Caco-2 (cell line): ENCODE data around the gene NPTXR. TPM values are rescaled to one million over a fixed set of nuclear protein-coding genes. Genes with fewer than 3 reads are reported as not detected.

ENCODE experiments used
- BruUV-seq: library from RNA; stranded (reverse); fragments of 400-500 nt; replicated peaks from 2 replicates; lab custom pipeline; 2021; lab: Mats Ljungman, UMichigan
- CTCF ChIA-PET: fragments of 300-600 bp; sonication (Branson Sonifier 250); formaldehyde crosslinking; loops from one replicate; lab custom pipeline; 2022; ENCODE audit warnings: antibody characterized with exemption; lab: Charles Lee
- POLR2A ChIA-PET: fragments of 300-600 bp; sonication (Branson Sonifier 250); formaldehyde crosslinking; loops from one replicate; lab custom pipeline; 2022; ENCODE audit warnings: antibody characterized with exemption; lab: Charles Lee
- DNase-seq, 2 experiments: peaks; one replicate each; pipeline versions ENCODE4 v3.0.0 to v3.0.0-alpha.2; 2020 to 2022
- H3K27me3 ChIP-seq: replicated peaks from 2 replicates; pipeline ENCODE4 v1.6.0; 2011; ENCODE audit warnings: low read length; ENCODE audit not compliant: control insufficient read depth, insufficient read depth
- H3K36me3 ChIP-seq: 2 replicates; pipeline ENCODE4 v1.5.1; 2011; ENCODE audit warnings: low read length; ENCODE audit not compliant: control insufficient read depth, insufficient read depth
- H3K4me1 ChIP-seq: fragments of 250-450 bp; sonication (Bioruptor Pico); 2 replicates; pipeline ENCODE4 v1.5.1; 2020; ENCODE audit warnings: mild to moderate bottlenecking
- H3K4me3 ChIP-seq: 2 replicates; pipeline ENCODE4 v1.5.1; 2011; ENCODE audit warnings: low read depth, mild to moderate bottlenecking, control low read depth, low read length
- H3K9me3 ChIP-seq: fragments of 250-450 bp; sonication (Bioruptor Pico); 2 replicates; pipeline ENCODE4 v1.5.1; 2020; ENCODE audit warnings: mild to moderate bottlenecking, moderate library complexity
- H3K27ac Mint-ChIP-seq: one replicate; pipeline ENCODE4 v1.8.0; 2022; ENCODE audit warnings: mixed read lengths; ENCODE audit not compliant: unreplicated experiment
- H3K27me3 Mint-ChIP-seq: one replicate; pipeline ENCODE4 v1.8.0; 2022; ENCODE audit warnings: mixed read lengths; ENCODE audit not compliant: insufficient read depth, unreplicated experiment
- H3K36me3 Mint-ChIP-seq: one replicate; pipeline ENCODE4 v1.8.0; 2022; ENCODE audit warnings: mild to moderate bottlenecking, mixed read lengths; ENCODE audit not compliant: insufficient read depth, unreplicated experiment
- H3K4me1 Mint-ChIP-seq: one replicate; pipeline ENCODE4 v1.8.0; 2022; ENCODE audit warnings: low read depth, mixed read lengths; ENCODE audit not compliant: unreplicated experiment
- H3K4me3 Mint-ChIP-seq: one replicate; pipeline ENCODE4 v1.8.0; 2022; ENCODE audit warnings: mild to moderate bottlenecking, moderate library complexity, mixed read lengths; ENCODE audit not compliant: unreplicated experiment
- H3K9me3 Mint-ChIP-seq: one replicate; pipeline ENCODE4 v1.8.0; 2022; ENCODE audit warnings: mixed read lengths; ENCODE audit not compliant: unreplicated experiment
- intact Hi-C: fragments of 100-400 bp; cut with micrococcal nuclease; formaldehyde crosslinking; loops from one replicate; pipeline ENCODE4 v1.10.0; 2022; ENCODE audit not compliant: unreplicated experiment
- total RNA-seq: library from RNA; stranded (reverse); gene quantifications from 2 replicates; pipeline ENCODE4 v1.2.3, GENCODE V29; 2022
- TF ChIP-seq, protein P1 (sequence below), 2 experiments: fragments of 200-600 bp in 1 of 2; IDR thresholded peaks; 1 replicate in 1 of 2; 2 replicates in 1 of 2; pipeline versions ENCODE4 v1.5.1 to v1.8.0; 2011 to 2022; ENCODE audit warnings: antibody characterized with exemption in 1 of 2, control low read depth in 1 of 2, inconsistent platforms in 1 of 2, low read depth in 1 of 2, low read length in 1 of 2, mild to moderate bottlenecking in 1 of 2, moderate library complexity in 1 of 2; ENCODE audit not compliant: insufficient read depth in 1 of 2, severe bottlenecking in 1 of 2, unreplicated experiment in 1 of 2

Gene NPTXR
- total RNA-seq, 1 experiment from 2014 or later = 16.4 TPM

DNA sequence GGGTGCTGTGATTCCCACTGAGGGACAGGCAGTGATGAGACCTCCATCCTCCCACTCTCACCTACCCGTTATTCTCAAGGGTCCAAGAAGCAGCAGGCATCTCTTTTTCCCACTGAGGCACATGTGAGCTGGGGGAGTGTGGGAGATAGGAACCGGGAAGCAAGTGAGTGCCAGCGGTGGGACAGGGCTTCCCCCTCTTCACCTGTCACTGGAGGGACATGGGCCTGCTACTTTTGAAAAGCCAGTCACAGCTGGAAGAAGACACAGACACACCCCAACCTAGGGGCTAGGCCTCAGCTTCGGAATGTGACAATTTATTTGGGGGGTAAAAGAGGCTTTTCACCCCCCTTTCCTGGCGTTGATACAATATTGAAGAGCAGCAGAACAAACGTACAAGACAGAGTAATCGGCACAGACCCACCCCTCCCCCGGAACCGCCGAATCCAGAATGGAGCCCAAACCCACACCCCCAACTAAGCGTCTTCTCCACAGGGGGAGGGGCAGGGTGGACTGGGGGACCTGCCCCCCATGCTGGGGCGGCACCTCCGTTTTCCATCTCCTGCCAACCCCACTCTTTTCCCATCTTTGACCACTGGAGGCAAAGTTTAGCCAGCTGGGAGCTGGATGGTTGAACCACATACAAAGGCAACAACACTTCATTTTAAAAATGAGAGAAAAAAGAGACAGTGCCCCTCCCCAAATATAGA is 17.5 kb upstream of the NPTXR start:
- Mint-ChIP-seq H3K9me3 (no peaks in the 10 kb centered on the region), H3K36me3 (peaks cover 57% of the 10 kb centered on the region), H3K4me3 (no peak overlapping the region), H3K27me3 (no peaks in the 10 kb centered on the region), H3K27ac (no peak overlapping the region), H3K4me1 (peaks cover 7% of the 10 kb centered on the region)
- H3K4me1 ChIP-seq = peaks cover 8% of the 10 kb centered on the region; the same call in 1 of the 2 replicates
- ChIA-PET CTCF (interaction anchor here (0.6 to 1.8 kb wide), 2 partner anchors 9 to 347 kb away, joined by 3 to 6 read pairs; no protein-coding TSS in a partner anchor), POLR2A (interaction anchor here (0.5 kb wide), 1 partner anchor 1419 kb away, joined by 3 read pairs; no protein-coding TSS in a partner anchor)
- no peaks in the 10 kb centered on the region for H3K36me3 ChIP-seq
- TF ChIP-seq, protein P1, sequence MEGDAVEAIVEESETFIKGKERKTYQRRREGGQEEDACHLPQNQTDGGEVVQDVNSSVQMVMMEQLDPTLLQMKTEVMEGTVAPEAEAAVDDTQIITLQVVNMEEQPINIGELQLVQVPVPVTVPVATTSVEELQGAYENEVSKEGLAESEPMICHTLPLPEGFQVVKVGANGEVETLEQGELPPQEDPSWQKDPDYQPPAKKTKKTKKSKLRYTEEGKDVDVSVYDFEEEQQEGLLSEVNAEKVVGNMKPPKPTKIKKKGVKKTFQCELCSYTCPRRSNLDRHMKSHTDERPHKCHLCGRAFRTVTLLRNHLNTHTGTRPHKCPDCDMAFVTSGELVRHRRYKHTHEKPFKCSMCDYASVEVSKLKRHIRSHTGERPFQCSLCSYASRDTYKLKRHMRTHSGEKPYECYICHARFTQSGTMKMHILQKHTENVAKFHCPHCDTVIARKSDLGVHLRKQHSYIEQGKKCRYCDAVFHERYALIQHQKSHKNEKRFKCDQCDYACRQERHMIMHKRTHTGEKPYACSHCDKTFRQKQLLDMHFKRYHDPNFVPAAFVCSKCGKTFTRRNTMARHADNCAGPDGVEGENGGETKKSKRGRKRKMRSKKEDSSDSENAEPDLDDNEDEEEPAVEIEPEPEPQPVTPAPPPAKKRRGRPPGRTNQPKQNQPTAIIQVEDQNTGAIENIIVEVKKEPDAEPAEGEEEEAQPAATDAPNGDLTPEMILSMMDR (IDR thresholded peaks at IDR 0.05; ENCODE audit: insufficient read depth in 1 of 2, low read depth in 1 of 2, low read length in 1 of 2, severe bottlenecking in 1 of 2, unreplicated experiment in 1 of 2) = no peak
- no peak for DNase-seq
- no TSS peak for BruUV-seq
- H3K9me3 ChIP-seq = no peaks in the 10 kb centered on the region
- no peaks in the 10 kb centered on the region for H3K27me3 ChIP-seq
- H3K4me3 ChIP-seq = no peak overlapping the region
- intact Hi-C loops = no loop called here

DNA sequence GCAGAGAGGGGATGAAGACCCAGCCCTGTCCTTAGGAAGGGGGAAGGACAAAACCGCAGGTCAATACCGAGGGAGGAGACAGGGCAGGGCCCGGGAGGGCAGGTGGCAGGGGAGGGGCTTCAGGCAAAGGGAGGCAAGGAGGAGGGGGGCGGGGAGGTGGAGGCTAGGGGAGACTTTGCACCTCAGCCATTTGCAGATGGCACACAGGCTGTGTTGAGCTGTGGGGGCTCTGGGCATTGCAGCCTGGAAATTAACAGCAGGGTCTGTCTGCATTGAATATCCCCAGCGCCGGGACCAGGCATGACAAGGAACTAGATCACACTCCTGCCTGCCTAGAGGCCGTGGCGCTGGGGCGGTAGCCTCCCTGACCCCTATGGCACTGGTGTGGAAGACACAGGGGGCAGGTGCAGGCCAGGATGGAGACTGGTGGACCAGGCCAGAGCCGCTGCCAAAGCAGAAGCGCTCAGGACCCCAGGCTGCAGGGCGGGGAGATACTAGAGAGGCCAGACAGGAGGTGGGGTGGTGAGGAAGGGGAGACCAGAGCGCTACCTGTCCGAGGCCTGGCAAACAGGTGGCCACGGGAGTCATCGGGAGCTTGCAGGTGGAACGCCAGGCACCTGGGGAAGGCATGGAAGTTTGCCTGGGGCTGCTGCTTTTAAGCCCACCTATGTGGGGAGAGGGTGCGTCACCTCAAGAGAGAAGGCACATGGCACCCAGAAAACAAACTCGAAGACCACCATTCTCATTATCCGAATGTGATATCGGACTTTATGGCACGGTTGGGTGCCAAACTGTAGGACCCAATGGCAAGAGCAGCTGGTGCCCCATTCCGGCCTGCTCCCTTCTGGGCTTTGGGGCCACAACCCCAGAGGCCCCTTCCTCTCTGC is 16.7 kb upstream of the NPTXR start:
- intact Hi-C loops = no loop called here
- Histone ChIP-seq H3K4me3 (no peak overlapping the region), H3K9me3 (no peaks in the 10 kb centered on the region), H3K36me3 (no peaks in the 10 kb centered on the region), H3K27me3 (no peaks in the 10 kb centered on the region), H3K4me1 (peaks cover 8% of the 10 kb centered on the region; the same call in 1 of the 2 replicates)
- Mint-ChIP-seq H3K36me3 (peaks cover 49% of the 10 kb centered on the region), H3K27me3 (no peaks in the 10 kb centered on the region), H3K4me1 (peaks cover 7% of the 10 kb centered on the region), H3K27ac (no peak overlapping the region), H3K9me3 (no peaks in the 10 kb centered on the region), H3K4me3 (no peak overlapping the region)
- CTCF ChIA-PET = interaction anchor here (1.8 kb wide), 1 partner anchor 9 kb away, joined by 6 read pairs; no protein-coding TSS in a partner anchor
- TF ChIP-seq, protein P1 (IDR thresholded peaks at IDR 0.05; ENCODE audit: insufficient read depth in 1 of 2, low read depth in 1 of 2, low read length in 1 of 2, severe bottlenecking in 1 of 2, unreplicated experiment in 1 of 2) = no peak
- POLR2A ChIA-PET = no interaction called here
- BruUV-seq = no TSS peak
- no peak for DNase-seq

DNA sequence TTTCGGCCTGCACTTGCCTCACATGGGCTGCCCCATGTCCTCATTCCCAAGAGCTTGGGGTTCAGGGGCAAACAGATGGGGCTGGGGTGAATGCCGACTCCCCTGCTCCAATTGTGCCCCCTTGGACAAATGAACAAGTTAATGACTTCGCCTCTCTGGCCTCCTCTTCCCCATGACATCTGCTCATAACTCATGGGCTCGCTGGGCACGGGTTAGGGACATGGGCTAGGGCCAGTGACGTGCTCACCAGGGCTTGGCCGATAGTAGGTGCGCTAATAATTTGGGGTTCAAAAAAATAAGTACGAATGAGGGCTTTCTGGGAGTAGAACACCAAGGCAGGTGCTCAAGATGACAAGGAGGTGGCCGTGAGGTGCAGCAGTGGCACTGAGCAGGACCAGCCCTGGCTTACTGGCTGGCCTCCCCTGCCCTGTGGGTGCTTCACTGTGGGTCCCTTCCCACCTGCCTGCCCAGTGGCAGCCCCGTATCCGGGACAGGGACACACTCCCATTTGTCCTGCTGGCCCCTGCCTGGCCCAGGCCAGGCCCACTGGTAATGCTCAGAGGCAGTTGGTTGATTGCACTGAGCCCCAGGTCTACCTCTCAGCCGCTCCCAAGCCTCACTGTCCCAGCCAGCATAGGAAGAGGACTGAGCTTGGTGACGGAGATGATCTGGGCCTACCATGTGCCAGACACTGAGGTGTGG is 15.9 kb upstream of the NPTXR start:
- Mint-ChIP-seq H3K4me3 (no peak overlapping the region), H3K4me1 (peaks cover 7% of the 10 kb centered on the region), H3K9me3 (no peaks in the 10 kb centered on the region), H3K27me3 (no peaks in the 10 kb centered on the region), H3K36me3 (peaks cover 47% of the 10 kb centered on the region), H3K27ac (no peak overlapping the region)
- intact Hi-C loops = no loop called here
- ChIA-PET CTCF (interaction anchor here (1.8 kb wide), 1 partner anchor 10 kb away, joined by 6 read pairs; no protein-coding TSS in a partner anchor), POLR2A (no interaction called here)
- H3K27me3 ChIP-seq = no peaks in the 10 kb centered on the region
- no peaks in the 10 kb centered on the region for H3K9me3 ChIP-seq
- no peak overlapping the region for H3K4me3 ChIP-seq
- H3K36me3 ChIP-seq = no peaks in the 10 kb centered on the region
- no peak for DNase-seq
- BruUV-seq = no TSS peak
- peaks cover 8% of the 10 kb centered on the region; the same call in 1 of the 2 replicates for H3K4me1 ChIP-seq
- TF ChIP-seq, protein P1 (IDR thresholded peaks at IDR 0.05; ENCODE audit: insufficient read depth in 1 of 2, low read depth in 1 of 2, low read length in 1 of 2, severe bottlenecking in 1 of 2, unreplicated experiment in 1 of 2) = no peak
